NCI-H128 (cell line): ENCODE results near the gene GOLGA8B.
"Not testable (repeated sequence)": the region's sequence is repeated elsewhere in the genome, so short reads cannot be mapped to it uniquely, and the experiment has no call there.

ENCODE experiments used
- DNase-seq: peaks from one replicate; lab custom pipeline; 2025; ENCODE audit not compliant: unreplicated experiment; lab: John Stamatoyannopoulos, UW

Gene GOLGA8B, protein sequence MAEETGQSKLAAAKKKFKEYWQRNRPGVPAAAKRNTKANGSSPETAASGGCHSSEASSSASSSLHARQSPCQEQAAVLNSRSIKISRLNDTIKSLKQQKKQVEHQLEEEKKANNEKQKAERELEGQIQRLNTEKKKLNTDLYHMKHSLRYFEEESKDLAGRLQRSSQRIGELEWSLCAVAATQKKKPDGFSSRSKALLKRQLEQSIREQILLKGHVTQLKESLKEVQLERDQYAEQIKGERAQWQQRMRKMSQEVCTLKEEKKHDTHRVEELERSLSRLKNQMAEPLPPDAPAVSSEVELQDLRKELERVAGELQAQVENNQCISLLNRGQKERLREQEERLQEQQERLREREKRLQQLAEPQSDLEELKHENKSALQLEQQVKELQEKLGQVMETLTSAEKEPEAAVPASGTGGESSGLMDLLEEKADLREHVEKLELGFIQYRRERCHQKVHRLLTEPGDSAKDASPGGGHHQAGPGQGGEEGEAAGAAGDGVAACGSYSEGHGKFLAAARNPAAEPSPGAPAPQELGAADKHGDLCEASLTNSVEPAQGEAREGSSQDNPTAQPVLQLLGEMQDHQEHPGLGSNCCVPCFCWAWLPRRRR

DNA sequence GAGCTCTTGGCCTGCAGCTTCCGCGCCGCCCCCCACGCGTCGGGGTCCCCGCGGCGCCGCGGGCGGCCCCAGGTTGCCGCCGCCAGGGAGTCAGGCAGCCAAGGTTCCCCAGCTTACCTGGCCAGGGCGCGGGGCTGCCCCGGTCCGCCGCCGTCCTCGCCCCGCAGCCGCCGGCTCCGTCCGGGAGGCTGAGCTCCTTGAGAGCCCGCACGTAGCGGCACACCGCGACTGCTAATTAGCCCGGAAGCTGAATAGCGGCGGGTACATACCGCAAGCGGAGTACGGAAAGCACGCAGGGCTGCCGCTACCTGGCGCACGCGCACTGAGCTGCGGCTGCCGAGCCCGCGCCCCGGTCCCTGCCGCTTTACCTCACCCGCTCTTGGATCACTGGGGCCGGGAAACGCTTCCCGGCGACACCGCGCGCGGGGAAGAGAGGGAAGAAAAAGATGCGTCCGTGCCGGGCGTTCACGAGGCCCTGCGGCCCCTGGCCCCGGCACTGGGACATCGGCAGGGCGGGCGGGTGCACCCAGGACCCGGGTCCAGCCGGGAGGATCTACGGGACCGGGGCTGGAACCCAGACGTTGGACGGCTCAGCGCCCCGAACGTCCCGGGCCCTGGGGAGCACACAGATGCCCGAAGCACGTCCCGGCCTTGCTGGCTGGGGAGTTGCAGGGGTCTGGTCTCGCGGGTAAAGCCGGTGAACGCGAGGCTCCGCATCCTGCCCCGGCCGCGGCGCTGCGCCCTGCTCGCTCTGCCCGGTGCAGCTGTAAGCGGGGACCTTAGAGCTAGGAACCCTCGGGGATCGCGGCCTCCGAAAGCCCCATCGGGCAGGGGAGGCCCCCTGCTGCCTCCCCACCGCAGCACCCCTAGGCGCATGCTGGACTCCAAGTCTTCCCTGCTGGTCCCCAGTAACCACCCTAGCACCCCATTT, at the start of gene GOLGA8B:
Gene GOLGA8B, minus strand, starts transcription at position 253 of the 931 bp plus-strand sequence. CDS start 47,739 bp downstream, outside the sequence.
- DNase-seq = no peak

- not testable (repeated sequence) for DNase-seq
Measured at GRCh38 chr15:34633165-34633564, 49.7 kb upstream of the GOLGA8B start.

DNA sequence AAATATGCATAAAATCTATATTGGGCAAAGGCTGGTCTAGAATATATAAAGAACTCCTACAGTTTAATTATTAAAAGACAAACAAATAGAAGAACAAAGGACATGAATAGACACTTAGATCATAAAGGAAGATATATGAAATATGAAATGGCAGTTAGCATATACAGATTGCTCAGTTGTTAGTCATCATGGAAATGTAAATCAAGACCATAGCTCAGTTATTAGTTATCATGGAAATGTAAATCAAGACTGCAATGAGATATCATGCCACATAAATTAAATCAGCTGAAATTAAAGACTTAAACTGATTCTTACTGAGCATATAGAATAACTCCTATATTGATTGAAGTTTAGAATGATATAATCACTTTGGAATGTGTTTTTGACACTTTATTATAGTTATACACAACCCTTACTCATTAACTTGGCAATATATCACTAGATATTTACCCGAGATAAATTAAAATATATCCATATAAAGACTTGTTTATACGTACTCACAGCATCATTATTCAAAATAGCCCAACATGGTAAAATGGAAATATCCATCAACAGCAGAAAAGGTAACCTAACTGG, 45.2 kb upstream of the GOLGA8B start:
- no peak for DNase-seq

DNA sequence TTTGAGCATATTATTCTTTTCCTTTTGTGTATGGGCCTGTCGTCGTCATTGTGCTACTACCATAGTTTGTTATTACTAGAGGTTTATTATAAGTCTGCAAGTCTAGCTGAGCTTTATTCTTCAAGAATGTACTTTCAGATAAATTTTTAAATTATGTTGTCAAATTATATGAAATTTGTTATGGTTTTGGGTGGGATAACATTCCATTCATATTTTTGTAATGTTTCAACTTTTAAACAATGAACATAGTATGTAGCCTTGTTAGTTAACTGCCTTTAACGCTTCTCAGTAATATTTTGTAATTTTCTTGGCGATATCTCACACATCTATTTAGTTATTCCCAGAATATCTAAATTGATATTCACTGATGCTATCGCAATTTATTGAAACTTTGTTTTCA, 41.6 kb upstream of the GOLGA8B start:
- DNase-seq = no peak

GRCh38 chr15:34621675-34622074, 38.2 kb upstream of the GOLGA8B start:
- no peak for DNase-seq

DNA sequence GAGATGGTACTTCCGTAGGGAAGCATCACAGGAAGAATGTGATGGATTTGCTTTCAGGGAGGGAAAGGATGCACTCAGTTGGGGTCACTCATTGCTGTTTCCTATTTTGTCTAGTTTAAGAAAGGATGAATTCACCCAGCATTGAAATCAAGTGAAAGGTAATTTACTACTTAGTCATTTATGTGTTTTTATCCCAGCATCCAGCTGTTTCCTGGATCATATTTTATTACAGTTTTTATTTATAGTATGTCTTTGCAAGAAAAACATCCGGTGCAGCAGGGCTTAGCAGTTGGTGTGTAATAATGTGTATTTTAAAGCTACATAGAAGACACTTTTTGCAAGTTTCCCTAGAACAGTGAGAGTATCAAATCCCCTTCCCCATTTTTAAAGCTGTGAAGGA, 37.4 kb upstream of the GOLGA8B start:
- DNase-seq = no peak

GRCh38 chr15:34620142-34620541, 36.7 kb upstream of the GOLGA8B start:
- no peak for DNase-seq

DNA sequence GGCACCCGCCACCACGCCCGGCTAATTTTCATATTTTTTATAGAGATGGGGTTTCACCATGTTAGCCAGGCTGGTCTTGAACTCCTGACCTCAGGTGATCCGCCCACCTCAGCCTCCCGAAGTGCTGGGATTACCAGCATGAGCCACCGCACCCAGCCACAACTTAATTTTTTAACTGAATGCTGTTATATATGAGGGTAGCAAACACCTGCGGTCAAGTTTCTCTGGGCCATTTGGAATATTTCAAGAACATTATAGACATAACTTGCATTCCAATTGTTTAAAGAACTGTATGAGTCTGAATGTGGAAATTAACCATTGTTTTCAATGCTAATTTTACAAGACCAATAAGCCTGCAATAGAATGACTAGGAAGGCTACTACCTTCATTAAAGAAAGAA, 35.7 kb upstream of the GOLGA8B start:
- no peak for DNase-seq

DNA sequence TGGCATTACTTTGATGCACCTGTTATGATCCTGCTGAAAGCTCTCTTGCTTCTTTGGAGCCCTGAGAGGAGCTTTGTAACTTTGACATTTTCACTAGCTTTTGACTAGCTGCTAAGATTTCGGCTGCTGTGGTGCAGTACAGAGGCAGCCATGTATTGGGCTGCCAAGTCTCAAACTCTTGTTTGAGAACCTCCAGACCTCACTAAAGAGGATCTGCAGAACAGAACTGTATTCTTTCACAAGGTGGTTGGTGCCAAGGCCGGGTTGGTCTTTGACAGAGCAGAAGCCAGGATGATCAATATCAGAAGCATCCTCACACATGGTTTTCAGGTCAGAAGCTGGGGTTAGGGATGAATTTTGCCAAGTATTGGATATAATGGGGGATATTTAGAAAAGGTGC, 34.6 kb upstream of the GOLGA8B start:
- no peak for DNase-seq

GRCh38 chr15:34616613-34617012, 33.2 kb upstream of the GOLGA8B start:
- no peak for DNase-seq

GRCh38 chr15:34613997-34614396, 30.5 kb upstream of the GOLGA8B start:
- DNase-seq = no peak

DNA sequence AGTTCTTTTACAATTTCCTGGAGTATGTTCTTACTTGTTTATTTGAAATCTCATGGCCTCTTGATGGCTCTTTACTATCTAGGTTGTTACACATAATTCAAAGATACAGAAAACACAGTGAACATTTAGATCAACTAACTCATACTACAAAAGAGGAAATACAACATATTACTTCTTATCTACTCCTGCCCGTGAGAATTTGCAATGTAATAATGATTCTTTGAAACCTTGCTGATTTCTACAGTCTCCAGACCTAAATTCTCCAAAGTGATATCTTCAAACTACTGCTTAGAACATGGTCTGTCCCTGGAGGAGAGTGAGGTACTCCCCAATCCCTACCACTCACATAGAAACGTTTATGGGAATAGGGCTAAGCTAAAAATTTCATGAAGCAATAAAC, 29.9 kb upstream of the GOLGA8B start:
- no peak for DNase-seq

DNA sequence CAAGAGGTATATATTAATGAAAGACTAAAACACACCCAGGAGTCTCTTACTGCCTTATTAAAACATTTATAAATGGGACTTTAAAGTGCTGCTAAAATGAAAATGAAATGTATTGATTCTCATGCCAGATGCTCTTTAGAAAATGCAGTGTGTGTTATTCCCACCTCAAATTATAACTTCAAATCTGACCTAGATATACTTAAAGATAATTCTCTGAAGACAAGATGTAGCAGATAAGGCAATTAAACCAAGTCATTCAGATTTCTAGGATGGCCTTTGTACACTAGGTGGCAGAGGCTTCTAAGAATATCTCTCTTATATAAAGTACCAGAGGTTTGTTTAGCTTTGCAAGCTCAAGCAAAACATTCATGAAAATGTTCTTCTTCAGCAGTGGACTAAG, 26.9 kb upstream of the GOLGA8B start:
- DNase-seq = no peak

DNA sequence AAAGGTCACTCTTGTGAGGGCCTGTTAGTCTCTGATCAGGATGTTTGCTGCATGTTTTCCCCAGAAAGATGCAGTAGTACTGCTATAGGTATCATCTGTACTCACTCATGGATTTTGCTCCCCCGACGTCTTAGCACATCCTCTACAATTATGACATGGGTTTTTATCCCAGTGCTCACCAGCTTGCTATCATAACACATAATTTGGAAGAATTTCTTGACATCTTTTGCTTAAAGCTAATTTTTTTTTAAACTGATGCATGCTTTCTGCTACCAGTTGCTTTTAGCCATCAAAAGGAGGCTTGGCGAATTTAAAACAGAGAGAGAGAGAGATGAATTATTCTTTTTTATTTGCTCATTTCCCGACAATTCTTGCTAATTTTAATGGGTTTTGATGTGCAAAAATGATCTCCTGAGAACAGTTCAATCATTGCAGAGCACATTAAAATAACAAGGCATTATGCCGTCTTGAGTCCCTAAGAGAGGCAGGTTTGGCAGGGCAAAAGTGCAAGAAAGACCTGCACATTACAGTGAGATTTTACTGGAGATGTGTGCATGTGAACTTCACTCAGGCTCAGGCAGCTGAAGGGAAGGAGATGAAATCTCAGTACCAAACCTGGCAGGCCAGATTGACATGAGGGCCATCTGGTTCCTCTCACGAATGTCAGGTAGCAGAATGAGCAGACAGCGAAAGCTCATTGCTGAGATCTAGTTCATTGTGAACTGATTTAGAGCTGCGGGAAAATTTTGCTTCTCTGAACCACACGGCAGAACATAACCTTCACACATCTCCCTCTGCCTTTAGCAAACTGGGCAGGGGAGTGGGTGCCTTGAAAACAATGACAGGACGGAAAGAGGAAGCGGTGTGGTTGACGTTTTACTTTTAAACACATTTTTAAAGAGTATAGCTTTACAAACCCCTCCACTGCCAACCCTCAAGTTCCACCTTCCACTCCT, 25.9 kb upstream of the GOLGA8B start:
- DNase-seq = no peak

GRCh38 chr15:34608517-34608916, 25.1 kb upstream of the GOLGA8B start:
- no peak for DNase-seq

DNA sequence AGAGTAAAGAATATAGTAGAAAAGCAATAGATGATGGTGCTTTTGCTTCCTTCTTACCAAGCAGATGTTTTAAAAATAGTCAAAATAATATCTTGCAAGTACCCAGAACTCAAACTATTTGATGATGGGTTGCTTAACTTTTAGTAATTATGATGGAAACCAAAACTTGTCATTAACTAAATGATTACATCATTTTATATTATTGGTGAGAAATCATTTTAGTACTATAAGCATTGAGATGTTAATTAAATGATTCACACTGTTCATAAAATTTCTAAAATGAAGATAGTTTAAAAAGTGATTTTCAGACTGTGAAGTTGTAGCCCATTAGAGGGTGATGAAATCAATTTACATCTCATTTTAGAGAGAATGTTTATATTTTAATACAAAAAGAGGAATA, 24.4 kb upstream of the GOLGA8B start:
- DNase-seq = no peak

GRCh38 chr15:34606545-34606944, 23.1 kb upstream of the GOLGA8B start:
- DNase-seq = no peak

DNA sequence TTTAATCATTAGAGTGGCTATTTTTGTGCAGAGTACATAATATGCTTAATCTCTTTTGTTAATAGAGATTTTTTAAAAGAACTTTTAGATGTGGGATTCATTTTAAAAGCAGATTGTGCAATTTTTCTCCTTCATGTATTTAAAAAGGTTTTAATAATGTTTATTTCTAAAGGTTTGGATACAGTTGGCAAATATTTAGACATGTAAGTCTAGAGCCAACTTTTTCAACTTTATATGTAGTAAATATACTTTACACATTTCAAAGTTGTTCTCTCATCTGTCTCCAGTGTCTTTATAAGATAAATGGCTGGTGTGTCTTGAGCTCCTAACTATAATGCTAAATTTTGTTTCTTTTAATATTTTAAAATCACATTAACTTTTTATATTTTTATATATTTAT, 22.7 kb upstream of the GOLGA8B start:
- DNase-seq = no peak

DNA sequence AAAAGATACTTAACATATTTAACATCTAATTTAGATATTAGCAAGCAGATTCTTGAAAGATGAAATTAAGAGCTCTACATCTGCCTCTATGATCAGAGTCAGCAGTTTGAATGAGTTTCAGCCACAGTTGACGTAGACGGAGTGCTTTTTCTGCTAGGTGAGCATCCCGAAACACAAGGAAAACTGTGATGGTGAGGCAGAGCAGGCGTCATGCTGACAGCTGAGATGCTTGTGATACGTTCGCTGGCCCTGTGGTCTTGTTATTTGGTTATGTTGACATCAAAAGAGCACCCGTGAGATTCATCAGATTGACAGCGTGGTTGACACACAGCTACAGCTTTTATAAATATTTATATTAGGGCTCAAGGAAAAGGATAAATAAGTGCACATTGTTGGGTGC, 19.6 kb upstream of the GOLGA8B start:
- no peak for DNase-seq

GRCh38 chr15:34600923-34601322, 17.5 kb upstream of the GOLGA8B start:
- no peak for DNase-seq
